Measurements from ENCODE around the gene ZMYM2. TPM values are rescaled to one million over a fixed set of nuclear protein-coding genes. Genes with fewer than 3 reads are reported as not detected.

The ZMYM2 gene
- total and polyA plus RNA-seq, 8 donors, result 10.1 to 42.6 (median 26.5) TPM

GRCh38 chr13:19981685-19982238 lies 23.2 kb downstream of the ZMYM2 start:
- FAIRE-seq, result no peak

GRCh38 chr13:19982447-19983043 lies 24.0 kb downstream of the ZMYM2 start:
- Histone ChIP-seq H3K9me3 (no peaks in the 10 kb centered on the region), H3K27me3 (no peaks in the 10 kb centered on the region), H3K4me3 (no peak overlapping the region), H3K4me1 (peaks cover 5 to 8% (median 6%) of the 10 kb centered on the region in 3 donors), H3K27ac (no peak overlapping the region), H3K36me3 (no peaks in the 10 kb centered on the region)
- no peak for TF ChIP-seq CTCF (IDR thresholded peaks at IDR 0.05)
- ATAC-seq (no peak), DNase-seq (no peak), FAIRE-seq (no peak)
- 83% methylated on average over 5 of the region's 5 CpGs for WGBS, 2 donors
- intact Hi-C loops (cut with DNase I), result no loop called here

More at GRCh38 chr13:19981685-19982238, 23.2 kb downstream of the ZMYM2 start:
- Histone ChIP-seq H3K36me3 (no peaks in the 10 kb centered on the region), H3K9me3 (no peaks in the 10 kb centered on the region), H3K4me1 (peaks cover 5 to 8% (median 6%) of the 10 kb centered on the region in 3 donors), H3K27me3 (no peaks in the 10 kb centered on the region), H3K27ac (no peak overlapping the region), H3K4me3 (no peak overlapping the region)
- intact Hi-C loops (cut with DNase I), result no loop called here
- DNase-seq, result no peak
- no peak for ATAC-seq
- 70 to 73% methylated on average over 3 of the region's 3 CpGs for WGBS, 2 donors
- TF ChIP-seq CTCF (IDR thresholded peaks at IDR 0.05), result no peak

- 56 to 62% methylated on average over 5 of the region's 5 CpGs for WGBS, 2 donors
- no peak for FAIRE-seq
These were observed 26.1 kb downstream of the ZMYM2 start for GRCh38 chr13:19984430-19985218.

GRCh38 chr13:19985219-19985556 lies 26.7 kb downstream of the ZMYM2 start:
- no peak for ATAC-seq
- intact Hi-C loops (cut with DNase I), result no loop called here
- Histone ChIP-seq H3K36me3 (no peaks in the 10 kb centered on the region), H3K9me3 (no peaks in the 10 kb centered on the region), H3K4me3 (no peak overlapping the region), H3K27ac (no peak overlapping the region), H3K4me1 (peaks cover 6 to 10% (median 8%) of the 10 kb centered on the region in 3 donors), H3K27me3 (no peaks in the 10 kb centered on the region)
- no peak for DNase-seq
- 40 to 72% methylated on average over 2 of the region's 2 CpGs for WGBS, 2 donors
- TF ChIP-seq CTCF (IDR thresholded peaks at IDR 0.05), result no peak
- no peak for FAIRE-seq

More at GRCh38 chr13:19984430-19985218, 26.1 kb downstream of the ZMYM2 start:
- Histone ChIP-seq H3K4me3 (no peak overlapping the region), H3K36me3 (no peaks in the 10 kb centered on the region), H3K27me3 (no peaks in the 10 kb centered on the region), H3K4me1 (peaks cover 6 to 8% (median 7%) of the 10 kb centered on the region in 3 donors), H3K9me3 (no peaks in the 10 kb centered on the region), H3K27ac (no peak overlapping the region)
- intact Hi-C loops (cut with DNase I), result no loop called here
- no peak for DNase-seq
- peak; percentile 38 to 78 (median 68) for ATAC-seq
- peak in 3 of 4 donors; percentile 13 to 30 (median 19) for TF ChIP-seq CTCF (IDR thresholded peaks at IDR 0.05)
